NCI-H2171 treated with DMSO at 0.1 percent for 48 hours (cell line): Measurements from ENCODE around the gene SLC9A6.
"Not testable (repeated sequence)": the region's sequence is repeated elsewhere in the genome, so short reads cannot be mapped to it uniquely, and the experiment has no call there.

Experiments
- DNase-seq: peaks from one replicate; lab custom pipeline; 2025; lab: John Stamatoyannopoulos, UW

Gene SLC9A6

GRCh38 chrX:136029766-136030165, 44.5 kb downstream of the SLC9A6 start:
- DNase-seq, result no peak

DNA sequence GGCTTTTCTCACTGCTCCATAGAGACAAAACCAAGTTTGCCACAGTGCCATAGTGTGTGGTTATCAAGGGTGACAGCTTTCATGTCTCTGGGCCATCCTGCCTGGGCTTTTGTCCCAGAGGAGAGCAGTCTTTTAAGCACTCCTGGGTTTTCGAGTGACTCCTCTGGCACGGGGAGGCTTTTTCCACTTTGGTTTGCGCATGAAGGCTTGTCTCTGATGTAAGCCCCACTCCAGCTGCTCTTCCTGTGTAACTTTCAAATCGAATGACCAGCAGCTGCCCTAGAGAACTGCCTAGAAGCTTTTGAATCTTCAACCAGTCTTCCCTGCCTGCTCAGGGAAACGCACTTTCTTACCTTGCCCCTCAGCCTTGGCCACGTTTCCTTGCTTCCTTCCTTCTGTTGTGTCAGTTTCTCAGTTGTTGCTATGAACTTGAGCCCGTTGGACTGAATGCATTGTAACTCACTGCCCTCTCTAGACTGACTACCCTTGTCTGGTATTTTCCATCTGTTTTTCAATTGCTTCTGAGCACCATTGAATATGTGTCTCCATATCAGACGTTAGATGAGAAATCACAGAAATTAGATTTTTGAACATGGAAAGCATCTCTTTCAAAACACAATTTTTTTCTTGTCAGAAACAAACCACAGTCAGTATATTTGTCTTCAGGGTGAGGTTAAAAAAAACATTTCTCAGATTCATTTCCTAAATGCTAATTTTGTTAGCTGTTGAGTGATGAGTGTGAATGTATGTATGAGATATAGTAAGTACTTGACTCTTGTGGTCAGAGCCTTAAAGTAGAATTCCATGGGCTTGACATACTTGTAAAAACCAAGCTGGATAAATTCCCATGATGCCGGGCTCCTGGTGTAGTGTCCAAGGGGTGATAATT, 45.3 kb downstream of the SLC9A6 start:
- no peak for DNase-seq

DNA sequence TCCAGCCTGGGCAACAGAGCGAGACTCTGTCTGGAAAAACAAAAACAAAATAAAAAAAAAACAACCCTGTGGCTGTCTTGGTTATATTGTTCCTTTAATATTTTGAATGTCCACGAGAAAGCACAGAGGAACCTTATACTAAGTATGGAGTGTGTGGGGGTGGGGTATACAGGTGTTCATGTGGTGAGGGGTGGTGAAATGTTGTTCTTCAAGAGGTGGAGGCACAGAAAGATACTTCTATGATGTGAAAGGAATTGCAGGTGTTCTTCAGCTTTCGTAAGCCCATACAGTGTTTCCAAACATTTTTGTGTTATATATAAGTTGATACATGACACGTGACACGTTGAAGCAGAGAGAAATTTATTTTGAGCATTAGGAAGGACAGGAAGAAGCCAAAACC, 46.4 kb downstream of the SLC9A6 start:
- DNase-seq, result no peak

DNA sequence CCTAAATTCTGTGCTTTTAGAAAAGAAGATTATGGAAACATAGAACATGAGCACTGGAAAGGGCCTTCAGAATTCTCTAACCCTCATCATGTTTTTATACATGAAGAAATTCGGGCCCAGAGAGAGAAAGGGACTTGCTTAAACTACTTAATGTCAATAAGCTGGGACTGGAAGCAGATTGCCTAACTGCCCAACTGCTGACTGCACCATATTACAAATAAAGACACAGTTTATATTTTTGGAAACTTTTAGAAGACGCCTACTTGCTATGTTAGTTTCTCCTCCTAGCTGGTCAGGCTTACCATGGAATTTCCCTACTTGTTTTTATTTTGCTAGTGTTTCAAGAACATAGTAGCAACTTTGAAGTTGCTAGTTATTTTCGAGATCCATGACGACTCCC, 47.1 kb downstream of the SLC9A6 start:
- DNase-seq, result no peak

DNA sequence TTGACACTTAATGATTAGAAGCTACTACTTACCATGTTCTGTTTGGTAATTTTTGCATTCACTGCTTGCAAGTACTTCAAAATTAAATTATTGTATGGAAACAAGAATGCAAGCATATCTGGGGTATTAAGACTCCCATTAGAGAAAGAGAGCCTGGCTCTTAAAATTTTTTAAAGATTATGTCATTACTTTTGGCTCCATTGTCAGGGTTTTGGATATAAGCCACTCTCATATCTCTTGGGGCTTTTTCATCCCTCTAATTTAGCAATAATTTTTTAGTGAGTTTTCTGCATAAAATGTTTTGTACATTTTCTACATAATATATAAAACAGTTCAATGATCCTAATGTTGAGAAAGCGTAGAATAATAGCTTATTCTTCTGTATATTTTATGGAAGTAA, 49.4 kb downstream of the SLC9A6 start:
- no peak for DNase-seq

- no peak for DNase-seq
Measured at GRCh38 chrX:136035663-136036062, 50.4 kb downstream of the SLC9A6 start.

DNA sequence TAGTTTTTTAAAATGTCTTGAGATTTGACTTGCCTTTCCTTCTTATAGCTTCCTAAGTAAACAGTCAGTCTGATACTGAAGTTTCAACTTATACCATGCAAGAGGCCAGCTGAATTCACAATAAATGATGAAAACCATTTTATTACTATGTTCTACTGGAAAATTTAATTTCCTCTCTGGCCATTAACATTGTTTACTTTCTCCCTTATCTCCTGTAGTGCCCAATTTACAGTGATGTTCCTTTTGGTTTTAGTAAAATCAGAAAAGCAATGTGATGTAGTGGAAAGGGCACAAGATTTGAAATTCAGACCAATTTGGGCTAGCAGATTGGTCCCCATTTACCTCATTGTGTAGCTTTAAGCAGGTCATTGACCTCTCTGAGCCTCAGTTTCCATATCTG, 54.2 kb downstream of the SLC9A6 start:
- DNase-seq, result no peak

DNA sequence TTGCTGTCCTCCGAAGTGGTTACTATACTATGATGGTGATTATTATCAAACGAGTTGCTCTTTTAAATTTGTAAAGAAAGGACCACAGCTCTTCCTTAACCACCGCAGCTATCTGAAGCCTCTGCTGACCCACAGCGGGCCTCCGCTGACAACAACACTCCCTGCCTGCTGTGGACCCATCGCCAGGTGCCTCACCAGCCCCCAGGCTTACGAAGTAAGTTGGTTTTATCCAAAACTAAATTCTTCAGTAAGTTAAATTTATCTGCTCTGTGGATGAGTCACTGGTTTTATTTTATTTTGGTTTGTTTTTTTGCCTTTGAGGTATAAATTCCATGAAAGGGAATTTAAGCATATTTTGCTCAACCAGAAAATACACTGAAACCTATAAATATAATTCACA, 54.7 kb downstream of the SLC9A6 start:
- DNase-seq, result no peak

DNA sequence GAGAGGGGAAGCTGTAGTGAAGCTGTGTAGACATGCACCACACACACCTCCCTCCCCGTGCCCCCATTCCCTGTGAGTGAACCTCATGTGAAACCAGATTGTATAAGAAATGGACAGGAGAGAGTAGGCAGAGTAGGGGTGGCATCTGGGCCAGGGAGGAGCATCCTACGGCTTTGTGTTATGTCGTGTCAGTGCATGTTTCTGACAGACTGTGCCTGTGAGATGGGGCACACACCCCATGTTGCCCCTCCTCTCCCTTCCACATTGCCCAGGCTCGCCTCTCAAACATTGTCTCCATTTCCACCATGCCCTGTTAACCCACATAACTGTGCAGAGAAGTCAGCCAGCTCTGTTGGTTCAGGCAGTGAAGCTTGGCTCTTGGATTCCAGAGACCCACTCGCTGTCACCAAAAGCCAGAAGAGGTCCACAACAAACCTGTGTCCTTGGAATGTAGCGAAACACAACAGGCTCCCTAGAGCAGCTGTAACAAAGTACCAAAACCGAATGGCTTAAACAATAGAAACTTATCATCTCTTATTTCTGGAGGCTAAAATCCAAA, 56.1 kb downstream of the SLC9A6 start:
- peak; percentile 16 for DNase-seq

- no peak for DNase-seq
Measured at GRCh38 chrX:136045008-136045407, 59.8 kb downstream of the SLC9A6 start.

- DNase-seq, result no peak
Measured at GRCh38 chrX:136046295-136047015, 61.2 kb downstream of the SLC9A6 start.

DNA sequence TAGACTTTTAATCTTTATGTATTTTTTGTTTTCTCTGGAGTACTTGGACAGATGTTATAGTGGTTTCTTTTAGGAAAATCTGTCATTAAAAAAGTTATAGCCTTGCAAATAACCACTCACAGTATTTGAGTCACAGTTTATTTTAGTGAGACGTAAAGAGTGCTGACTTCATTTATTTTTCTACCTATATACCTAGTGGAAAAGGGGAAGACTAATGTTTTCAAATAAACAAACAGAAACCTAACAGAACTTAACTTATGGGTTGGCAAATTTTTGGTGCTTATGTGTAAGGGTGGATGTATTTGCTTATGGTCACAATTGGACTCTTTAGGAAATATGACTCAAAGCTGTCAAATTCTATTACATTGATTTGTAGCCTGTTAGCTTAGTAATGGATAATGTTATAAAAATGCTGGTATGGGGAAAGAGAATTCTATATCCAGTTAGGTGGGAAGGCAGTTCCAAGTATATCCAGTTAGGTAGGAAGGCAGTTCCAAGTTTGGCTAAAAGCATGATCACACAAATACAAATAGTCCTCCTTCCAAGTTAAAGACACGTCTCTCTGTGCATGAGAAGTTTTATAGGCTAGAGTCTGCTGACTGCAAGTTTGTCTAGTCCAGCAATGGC, 61.9 kb downstream of the SLC9A6 start:
- DNase-seq, result no peak

DNA sequence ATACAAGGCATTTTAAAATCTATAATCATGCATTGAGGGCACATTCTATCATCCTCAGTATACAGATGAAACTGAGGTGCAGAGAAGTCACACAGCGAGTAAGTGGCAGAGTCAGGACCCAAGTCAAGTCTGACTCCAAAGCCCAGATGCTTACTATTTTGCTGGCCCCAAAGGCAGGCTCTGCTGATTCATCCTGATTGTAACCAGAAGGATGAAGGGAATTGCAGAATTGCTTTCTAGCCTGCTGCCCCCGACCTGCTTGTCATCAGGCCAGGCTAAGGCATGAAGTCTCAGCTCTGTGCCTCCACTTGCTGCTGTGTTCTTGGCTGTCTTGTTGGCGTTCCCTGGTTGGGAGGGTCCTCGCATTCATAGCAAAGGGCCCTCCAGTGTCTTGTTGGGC, 62.7 kb downstream of the SLC9A6 start:
- no peak for DNase-seq

GRCh38 chrX:136048446-136048845, 63.2 kb downstream of the SLC9A6 start:
- no peak for DNase-seq

DNA sequence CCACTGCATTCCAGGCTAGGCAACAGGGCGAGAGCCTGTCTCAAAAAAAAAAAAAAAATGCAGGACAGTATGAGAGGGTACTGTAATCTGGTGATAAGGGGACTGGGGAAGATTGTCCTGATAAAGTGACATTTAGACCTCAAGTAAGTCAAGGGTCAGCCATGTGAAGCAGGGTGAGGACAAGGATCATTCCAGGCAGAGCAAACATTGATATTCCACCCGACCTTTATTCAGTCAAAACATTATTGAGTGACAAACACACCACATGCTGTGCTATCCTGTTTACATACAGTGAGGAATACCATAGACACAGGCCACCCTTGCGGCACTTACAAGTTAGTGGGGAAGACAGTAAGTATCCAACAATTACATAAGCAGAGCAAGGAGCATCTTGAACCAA, 64.4 kb downstream of the SLC9A6 start:
- no peak for DNase-seq

GRCh38 chrX:136050875-136051274, 65.6 kb downstream of the SLC9A6 start:
- DNase-seq, result not testable (repeated sequence)

- no peak for DNase-seq
Measured at GRCh38 chrX:136051611-136052010, 66.4 kb downstream of the SLC9A6 start.

GRCh38 chrX:136055651-136056221, 70.5 kb downstream of the SLC9A6 start:
- DNase-seq, result no peak

DNA sequence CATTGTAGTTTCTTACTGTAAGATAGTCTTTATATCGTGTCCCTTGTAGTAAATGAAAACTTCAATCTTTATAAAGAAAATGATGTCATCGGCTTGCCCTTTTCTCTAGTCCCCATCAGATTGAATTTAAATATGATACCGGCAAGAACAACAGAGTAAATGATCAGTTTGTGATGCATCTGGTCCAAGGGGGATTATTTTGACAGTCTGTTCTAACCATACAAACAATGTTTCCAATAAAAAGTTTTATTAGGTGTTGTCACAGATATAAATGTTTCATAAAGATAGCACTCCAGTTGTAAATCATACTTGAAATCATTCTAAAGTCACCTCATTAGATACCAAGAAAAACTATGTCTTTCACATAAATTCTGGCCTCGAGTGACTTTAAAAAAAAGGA, 72.3 kb downstream of the SLC9A6 start:
- no peak for DNase-seq

GRCh38 chrX:136059350-136059749, 74.1 kb downstream of the SLC9A6 start:
- DNase-seq, result no peak

- no peak for DNase-seq
Measured at GRCh38 chrX:136061286-136061685, 76.1 kb downstream of the SLC9A6 start.

GRCh38 chrX:136061696-136062095, 76.5 kb downstream of the SLC9A6 start:
- no peak for DNase-seq
